ENCODE measurements around the gene OTOP3. TPM values are rescaled to one million over a fixed set of nuclear protein-coding genes. Genes with fewer than 3 reads are reported as not detected.

Gene OTOP3
- total RNA-seq, 1 donor from 2014 or later: 0.74 TPM

DNA sequence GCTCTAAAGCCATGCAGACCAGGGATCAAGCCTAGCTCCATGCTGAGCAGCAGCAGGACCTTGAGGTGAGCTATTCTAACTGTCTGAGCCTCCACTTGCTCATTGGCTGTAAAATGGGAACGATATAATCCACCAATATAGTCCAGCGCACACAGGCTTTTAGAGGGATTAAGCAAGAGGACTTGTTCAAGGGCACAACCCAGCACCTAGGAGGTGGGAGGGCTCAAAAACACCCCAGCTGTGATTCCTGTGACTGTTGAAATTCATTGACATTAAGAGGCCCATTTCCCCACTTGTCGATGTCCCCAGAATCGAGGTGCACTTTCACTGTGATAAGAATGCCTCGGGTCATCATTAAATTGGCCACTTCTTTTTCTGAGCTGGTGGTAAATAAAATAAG, 16.8 kb upstream of the OTOP3 start:
- TF ChIP-seq POLR2A (IDR thresholded peaks at IDR 0.05) (no peak), POLR2AphosphoS5 (IDR thresholded peaks at IDR 0.05; ENCODE audit: insufficient read depth in 1 of 2, low read depth in 1 of 2) (no peak), CTCF (IDR thresholded peaks at IDR 0.05) (no peak)
- peaks cover 4% of the 10 kb centered on the region for H3K27me3 ChIP-seq
- intact Hi-C loops (cut with DNase I): no loop called here
- no peak overlapping the region for H3K27ac ChIP-seq
- no peaks in the 10 kb centered on the region for H3K36me3 ChIP-seq
- no peak overlapping the region for H3K4me3 ChIP-seq
- H3K9me3 ChIP-seq: no peaks in the 10 kb centered on the region
- no peak for DNase-seq (ENCODE audit: extremely low spot score in 2 of 2)
- peaks cover 33% of the 10 kb centered on the region for H3K4me1 ChIP-seq

- Histone ChIP-seq H3K36me3 (no peaks in the 10 kb centered on the region), H3K4me1 (peaks cover 41% of the 10 kb centered on the region), H3K27ac (no peak overlapping the region), H3K4me3 (no peak overlapping the region), H3K27me3 (peaks cover 6% of the 10 kb centered on the region), H3K9me3 (no peaks in the 10 kb centered on the region)
- intact Hi-C loops (cut with DNase I): no loop called here
- TF ChIP-seq POLR2AphosphoS5 (IDR thresholded peaks at IDR 0.05; ENCODE audit: insufficient read depth in 1 of 2, low read depth in 1 of 2) (no peak), CTCF (IDR thresholded peaks at IDR 0.05) (no peak), POLR2A (IDR thresholded peaks at IDR 0.05) (no peak)
- no peak for DNase-seq (ENCODE audit: extremely low spot score in 2 of 2)
Measured at GRCh38 chr17:74919440-74920305, 16.0 kb upstream of the OTOP3 start.

GRCh38 chr17:74920306-74920620, 15.4 kb upstream of the OTOP3 start:
- Histone ChIP-seq H3K4me1 (peaks cover 43% of the 10 kb centered on the region), H3K36me3 (no peaks in the 10 kb centered on the region), H3K27me3 (peaks cover 6% of the 10 kb centered on the region), H3K4me3 (no peak overlapping the region), H3K9me3 (no peaks in the 10 kb centered on the region), H3K27ac (no peak overlapping the region)
- intact Hi-C loops (cut with DNase I): no loop called here
- DNase-seq (ENCODE audit: extremely low spot score in 2 of 2): no peak
- TF ChIP-seq POLR2AphosphoS5 (IDR thresholded peaks at IDR 0.05; ENCODE audit: insufficient read depth in 1 of 2, low read depth in 1 of 2): no peak
- TF ChIP-seq CTCF (IDR thresholded peaks at IDR 0.05): no peak
- TF ChIP-seq POLR2A (IDR thresholded peaks at IDR 0.05): no peak

DNA sequence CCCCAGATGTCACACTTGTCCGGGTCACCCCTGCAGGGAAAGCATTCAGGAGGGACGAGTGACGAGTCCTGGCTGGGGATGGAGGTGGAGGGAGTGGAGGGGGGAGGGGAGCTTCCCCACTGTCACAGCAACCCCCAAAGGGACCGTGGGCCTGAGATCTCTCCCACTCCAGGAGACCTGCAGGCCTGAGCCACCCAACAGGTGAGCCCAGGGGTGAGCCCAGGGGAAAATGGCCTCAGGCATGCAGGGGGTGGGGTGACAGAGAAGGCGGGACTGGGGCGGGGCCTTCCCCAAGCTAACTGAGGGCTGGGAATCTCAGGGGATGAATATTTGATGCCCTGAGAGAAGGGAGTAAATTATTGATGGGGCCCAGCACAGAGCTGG, 15.1 kb upstream of the OTOP3 start:
- Histone ChIP-seq H3K4me1 (peaks cover 43% of the 10 kb centered on the region), H3K27me3 (peaks cover 6% of the 10 kb centered on the region), H3K4me3 (no peak overlapping the region), H3K36me3 (no peaks in the 10 kb centered on the region), H3K9me3 (no peaks in the 10 kb centered on the region), H3K27ac (no peak overlapping the region)
- TF ChIP-seq POLR2AphosphoS5 (IDR thresholded peaks at IDR 0.05; ENCODE audit: insufficient read depth in 1 of 2, low read depth in 1 of 2): no peak
- TF ChIP-seq CTCF (IDR thresholded peaks at IDR 0.05): no peak
- no peak for TF ChIP-seq POLR2A (IDR thresholded peaks at IDR 0.05)
- DNase-seq (ENCODE audit: extremely low spot score in 2 of 2): no peak
- intact Hi-C loops (cut with DNase I): no loop called here

DNA sequence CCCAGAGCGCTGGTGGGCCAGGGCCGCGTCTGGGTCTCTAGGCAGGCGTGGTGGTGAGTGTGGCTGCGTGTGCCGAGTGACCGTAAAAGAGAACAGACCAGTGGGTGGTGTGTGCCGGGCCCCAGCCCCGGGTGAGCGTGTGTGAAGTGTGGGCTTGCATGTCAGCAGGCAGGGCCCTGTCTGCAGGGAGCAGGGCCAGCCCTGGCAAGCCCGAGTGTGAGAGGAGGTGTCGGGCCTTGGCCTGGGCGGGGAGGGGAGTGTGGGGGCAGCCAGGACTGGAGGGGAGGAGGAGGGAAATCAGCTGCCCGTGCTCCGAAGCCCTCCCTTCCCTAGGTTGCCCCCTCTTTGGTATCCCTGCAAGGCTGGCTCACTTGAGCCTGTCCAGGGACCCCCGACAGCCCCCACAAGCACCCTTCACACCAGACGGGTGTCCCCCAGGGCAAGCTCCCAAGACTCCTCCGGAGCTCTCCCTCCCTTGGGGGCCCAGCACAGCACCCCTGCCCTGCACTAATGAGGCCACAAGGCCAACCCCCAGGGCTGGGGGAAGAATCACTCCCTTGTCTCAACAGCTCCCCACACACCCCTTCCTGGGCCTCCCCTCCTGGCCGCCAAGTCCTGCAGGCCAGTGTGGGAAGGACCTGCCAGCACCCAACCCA, 14.5 kb upstream of the OTOP3 start:
- no peaks in the 10 kb centered on the region for H3K36me3 ChIP-seq
- no peak for DNase-seq (ENCODE audit: extremely low spot score in 2 of 2)
- H3K27me3 ChIP-seq: peaks cover 6% of the 10 kb centered on the region
- no peak overlapping the region for H3K4me3 ChIP-seq
- H3K27ac ChIP-seq: no peak overlapping the region
- TF ChIP-seq POLR2A (IDR thresholded peaks at IDR 0.05) (no peak), CTCF (IDR thresholded peaks at IDR 0.05) (no peak), POLR2AphosphoS5 (IDR thresholded peaks at IDR 0.05; ENCODE audit: insufficient read depth in 1 of 2, low read depth in 1 of 2) (no peak)
- intact Hi-C loops (cut with DNase I): no loop called here
- H3K4me1 ChIP-seq: peaks cover 43% of the 10 kb centered on the region
- no peaks in the 10 kb centered on the region for H3K9me3 ChIP-seq
